NCI-H2196 treated with DMSO at 0.1 percent for 48 hours (cell line): Measurements from ENCODE around the gene SERPINA10.
"Not testable (repeated sequence)": the region's sequence is repeated elsewhere in the genome, so short reads cannot be mapped to it uniquely, and the experiment has no call there.

Experiments
- DNase-seq: peaks from one replicate; lab custom pipeline; 2025; ENCODE audit not compliant: unreplicated experiment; lab: John Stamatoyannopoulos, UW

The SERPINA10 gene

GRCh38 chr14:94313991-94314655, 21.1 kb upstream of the SERPINA10 start:
- no peak for DNase-seq

- no peak for DNase-seq
Measured at GRCh38 chr14:94312481-94313246, 19.6 kb upstream of the SERPINA10 start.

- DNase-seq = no peak
Measured at GRCh38 chr14:94310248-94310647, 17.2 kb upstream of the SERPINA10 start.

- DNase-seq = no peak
Measured at GRCh38 chr14:94309721-94310120, 16.7 kb upstream of the SERPINA10 start.

- no peak for DNase-seq
Measured at GRCh38 chr14:94307410-94307992, 14.4 kb upstream of the SERPINA10 start.

GRCh38 chr14:94306047-94306978, 13.2 kb upstream of the SERPINA10 start:
- DNase-seq = no peak

- DNase-seq = no peak
Measured at GRCh38 chr14:94305620-94306019, 12.6 kb upstream of the SERPINA10 start.

- DNase-seq = no peak
Measured at GRCh38 chr14:94304243-94304642, 11.2 kb upstream of the SERPINA10 start.

GRCh38 chr14:94303111-94303510, 10.0 kb upstream of the SERPINA10 start:
- no peak for DNase-seq

GRCh38 chr14:94298130-94298529, 5.1 kb upstream of the SERPINA10 start:
- DNase-seq = no peak

- not testable (repeated sequence) for DNase-seq
Measured at GRCh38 chr14:94296181-94296545, 3.1 kb upstream of the SERPINA10 start.

GRCh38 chr14:94295360-94296180, 2.5 kb upstream of the SERPINA10 start:
- no peak for DNase-seq

GRCh38 chr14:94293578-94293924, 483 bp upstream of the SERPINA10 start:
- DNase-seq = no peak

- DNase-seq = no peak
Measured at GRCh38 chr14:94292526-94292871, 569 bp downstream of the SERPINA10 start.

GRCh38 chr14:94291906-94292525, 1.1 kb downstream of the SERPINA10 start:
- no peak for DNase-seq

GRCh38 chr14:94291159-94291905, 1.7 kb downstream of the SERPINA10 start:
- no peak for DNase-seq

- DNase-seq = no peak
Measured at GRCh38 chr14:94290197-94290596, 2.9 kb downstream of the SERPINA10 start.

- no peak for DNase-seq
Measured at GRCh38 chr14:94288610-94289465, 4.2 kb downstream of the SERPINA10 start.
